T1000 (cell line): ENCODE measurements around the gene KIF19.

ENCODE experiments used
- DNase-seq: peaks from one replicate; lab custom pipeline; 2025; ENCODE audit warnings: mixed read lengths; lab: John Stamatoyannopoulos, UW

The KIF19 gene

GRCh38 chr17:74303305-74303704, 22.7 kb upstream of the KIF19 start:
- no peak for DNase-seq

GRCh38 chr17:74304184-74304583, 21.8 kb upstream of the KIF19 start:
- DNase-seq: no peak

- no peak for DNase-seq
These were observed 20.0 kb upstream of the KIF19 start for GRCh38 chr17:74305865-74306654.

GRCh38 chr17:74307984-74308773, 17.8 kb upstream of the KIF19 start:
- no peak for DNase-seq

- DNase-seq: no peak
These were observed 16.1 kb upstream of the KIF19 start for GRCh38 chr17:74309902-74310301.

GRCh38 chr17:74314877-74315276, 11.1 kb upstream of the KIF19 start:
- no peak for DNase-seq

- no peak for DNase-seq
These were observed 9.8 kb upstream of the KIF19 start for GRCh38 chr17:74316220-74316619.

GRCh38 chr17:74317071-74317470, 9.0 kb upstream of the KIF19 start:
- no peak for DNase-seq

GRCh38 chr17:74318391-74318790, 7.6 kb upstream of the KIF19 start:
- no peak for DNase-seq

GRCh38 chr17:74324521-74324920, 1.5 kb upstream of the KIF19 start:
- DNase-seq: no peak

- DNase-seq: no peak
These were observed 667 bp upstream of the KIF19 start for GRCh38 chr17:74325376-74325742.

GRCh38 chr17:74326506-74326905, 480 bp downstream of the KIF19 start:
- no peak for DNase-seq

- DNase-seq: no peak
These were observed 2.5 kb downstream of the KIF19 start for GRCh38 chr17:74328487-74328886.

- DNase-seq: no peak
These were observed 3.4 kb downstream of the KIF19 start for GRCh38 chr17:74329378-74329777.

GRCh38 chr17:74330446-74330845, 4.4 kb downstream of the KIF19 start:
- no peak for DNase-seq

GRCh38 chr17:74332017-74332650, 6.1 kb downstream of the KIF19 start:
- DNase-seq: no peak

- no peak for DNase-seq
These were observed 6.8 kb downstream of the KIF19 start for GRCh38 chr17:74332763-74333283.

- no peak for DNase-seq
These were observed 8.5 kb downstream of the KIF19 start for GRCh38 chr17:74334393-74335039.

- no peak for DNase-seq
These were observed 9.6 kb downstream of the KIF19 start for GRCh38 chr17:74335529-74336062.

- DNase-seq: no peak
These were observed 10.3 kb downstream of the KIF19 start for GRCh38 chr17:74336307-74336706.

- no peak for DNase-seq
These were observed 11.9 kb downstream of the KIF19 start for GRCh38 chr17:74337834-74338500.
